ENCODE measurements around the gene LCN10.
"Not testable (repeated sequence)": the region's sequence is repeated elsewhere in the genome, so short reads cannot be mapped to it uniquely, and the experiment has no call there.

LCN10 gene

GRCh38 chr9:136742591-136743391 is at the start of gene LCN10:
Gene LCN10, minus strand, starts transcription at chr9:136742940. Its CDS starts 37 bp downstream, at chr9:136742903.
- DNase-seq (ENCODE audit: low read depth) = no peak

GRCh38 chr9:136791516-136792276 is 49.0 kb upstream of the LCN10 start:
- DNase-seq (ENCODE audit: low read depth) = peak; percentile 58

DNA sequence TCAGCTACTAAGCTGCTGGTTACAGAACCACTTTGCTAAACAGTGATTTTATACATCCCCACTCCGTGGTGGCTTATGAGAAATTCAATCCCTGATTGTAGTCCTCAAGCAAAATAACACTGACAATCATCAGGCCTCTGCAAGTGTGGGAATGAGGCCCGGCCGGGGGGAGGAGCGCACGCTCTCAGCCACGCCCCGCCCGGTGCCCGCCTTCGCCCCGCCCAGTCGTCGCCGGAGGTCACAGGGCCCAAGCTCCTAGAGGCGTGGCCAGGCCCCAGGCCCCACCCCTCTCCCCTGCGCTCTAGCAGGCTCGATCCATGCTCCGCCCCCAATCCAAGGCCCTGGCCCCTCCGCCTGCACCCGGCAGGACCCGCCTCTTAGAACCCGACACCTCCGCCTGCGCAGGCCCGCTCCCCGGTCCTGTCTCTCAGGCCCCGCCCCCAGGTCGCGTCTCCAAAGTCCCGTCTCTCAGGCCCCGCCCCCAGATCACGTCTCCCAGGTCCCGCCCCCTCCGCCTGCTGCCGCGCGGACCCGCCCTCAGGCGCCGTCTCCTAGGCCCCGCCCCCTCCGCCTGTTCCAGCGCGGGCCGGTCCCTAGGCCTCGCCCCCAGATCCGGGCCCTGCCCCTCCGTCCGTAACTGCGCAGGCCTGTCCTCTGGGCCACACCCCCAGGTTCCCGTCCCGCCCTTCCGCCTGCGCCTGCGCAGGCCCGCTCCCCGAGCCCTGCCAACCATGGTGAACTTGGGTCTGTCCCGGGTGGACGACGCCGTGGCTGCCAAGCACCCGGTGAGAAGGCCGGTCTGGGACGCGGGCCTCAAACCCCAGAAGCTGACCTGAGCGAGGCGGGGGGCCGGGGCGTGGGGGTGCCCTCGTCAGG is 48.1 kb upstream of the LCN10 start, which contains the start of gene TMEM141:
Gene TMEM141 (plus strand): TSS at position 705 of the 876 bp plus-strand sequence. CDS start 27 bp downstream, at position 732.
- peak; percentile 99 for DNase-seq (ENCODE audit: low read depth)

GRCh38 chr9:136789523-136789937 is 46.8 kb upstream of the LCN10 start:
- DNase-seq (ENCODE audit: low read depth) = no peak

DNA sequence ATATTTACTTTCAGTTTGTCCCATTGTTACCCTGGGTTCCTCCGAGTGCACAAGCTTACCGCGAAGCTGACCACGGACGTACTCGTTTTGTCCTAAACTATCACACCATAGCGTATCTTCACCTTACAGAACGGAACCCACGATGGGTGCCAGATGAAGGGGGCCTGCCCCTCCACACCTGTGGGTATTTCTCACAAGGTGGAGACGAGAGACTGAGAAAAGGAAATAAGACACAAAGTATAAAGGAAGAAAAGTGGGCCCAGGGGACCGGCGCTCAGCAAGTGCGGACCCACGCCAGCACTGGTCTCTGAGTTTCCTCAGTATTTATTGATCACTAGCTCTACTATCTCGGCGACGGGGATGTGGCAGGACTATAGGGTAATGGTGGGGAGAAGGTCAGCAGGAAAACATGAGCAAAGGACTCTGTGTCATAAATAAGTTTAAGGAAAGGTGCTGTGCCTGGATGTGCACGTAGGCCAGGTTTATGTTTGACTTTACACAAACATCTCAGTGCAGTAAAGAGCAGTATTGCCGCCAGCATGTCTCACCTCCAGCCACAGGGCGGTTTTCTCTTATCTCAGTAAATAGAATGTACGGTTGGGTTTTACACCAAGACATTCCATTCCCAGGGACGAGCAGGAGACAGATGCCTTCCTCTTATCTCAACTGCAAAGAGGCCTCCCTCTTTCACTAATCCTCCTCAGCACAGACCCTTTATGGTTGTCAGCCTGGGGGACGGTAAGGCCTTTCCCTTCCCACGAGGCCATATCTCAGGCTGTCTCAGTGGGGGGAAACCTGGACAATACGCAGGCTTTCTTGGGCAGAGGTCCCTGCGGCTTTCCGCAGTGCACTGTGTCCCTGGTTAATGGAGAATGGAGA is 46.1 kb upstream of the LCN10 start:
- DNase-seq (ENCODE audit: low read depth) = not testable (repeated sequence)

- DNase-seq (ENCODE audit: low read depth) = peak; percentile 44
Measured at GRCh38 chr9:136787690-136788400, 45.1 kb upstream of the LCN10 start.

DNA sequence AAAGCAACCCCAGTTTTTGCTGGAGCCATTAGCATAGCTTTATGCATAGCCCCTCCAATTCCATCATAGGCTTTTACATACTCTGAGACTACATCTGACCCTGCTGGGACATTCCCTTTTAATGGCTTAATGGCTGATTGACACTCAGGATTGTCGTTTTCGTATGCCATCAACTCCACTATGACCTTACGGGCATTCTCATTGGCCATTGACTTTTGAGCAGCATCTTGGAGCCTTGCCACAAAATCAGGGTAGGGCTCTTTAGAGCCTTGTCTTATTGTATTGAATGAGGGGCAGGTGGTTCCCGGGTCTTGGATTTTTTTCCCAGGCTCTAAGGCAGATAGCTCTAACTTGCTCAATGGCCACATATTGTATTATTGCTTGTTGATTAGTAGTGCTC is 44.2 kb upstream of the LCN10 start:
- not testable (repeated sequence) for DNase-seq (ENCODE audit: low read depth)

DNA sequence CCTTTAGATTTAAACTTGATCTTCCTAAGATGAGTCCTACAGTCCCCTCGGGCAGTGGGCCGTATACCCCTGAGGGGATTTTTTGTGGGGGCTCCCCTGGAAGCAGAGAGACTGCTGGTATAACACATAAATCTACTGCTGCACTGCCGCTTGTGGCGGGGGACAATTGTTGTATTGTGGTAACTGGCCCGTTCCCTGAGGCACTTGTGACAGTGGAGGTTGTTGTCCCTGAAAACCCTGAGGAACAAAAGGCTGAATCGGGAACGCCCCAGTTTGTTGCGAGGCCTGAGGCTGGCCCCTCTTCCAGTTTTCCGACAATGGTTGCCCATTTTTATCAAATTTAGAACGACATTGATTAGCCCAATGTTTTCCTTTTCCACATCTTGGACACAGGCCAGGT is 43.7 kb upstream of the LCN10 start:
- no peak for DNase-seq (ENCODE audit: low read depth)

DNA sequence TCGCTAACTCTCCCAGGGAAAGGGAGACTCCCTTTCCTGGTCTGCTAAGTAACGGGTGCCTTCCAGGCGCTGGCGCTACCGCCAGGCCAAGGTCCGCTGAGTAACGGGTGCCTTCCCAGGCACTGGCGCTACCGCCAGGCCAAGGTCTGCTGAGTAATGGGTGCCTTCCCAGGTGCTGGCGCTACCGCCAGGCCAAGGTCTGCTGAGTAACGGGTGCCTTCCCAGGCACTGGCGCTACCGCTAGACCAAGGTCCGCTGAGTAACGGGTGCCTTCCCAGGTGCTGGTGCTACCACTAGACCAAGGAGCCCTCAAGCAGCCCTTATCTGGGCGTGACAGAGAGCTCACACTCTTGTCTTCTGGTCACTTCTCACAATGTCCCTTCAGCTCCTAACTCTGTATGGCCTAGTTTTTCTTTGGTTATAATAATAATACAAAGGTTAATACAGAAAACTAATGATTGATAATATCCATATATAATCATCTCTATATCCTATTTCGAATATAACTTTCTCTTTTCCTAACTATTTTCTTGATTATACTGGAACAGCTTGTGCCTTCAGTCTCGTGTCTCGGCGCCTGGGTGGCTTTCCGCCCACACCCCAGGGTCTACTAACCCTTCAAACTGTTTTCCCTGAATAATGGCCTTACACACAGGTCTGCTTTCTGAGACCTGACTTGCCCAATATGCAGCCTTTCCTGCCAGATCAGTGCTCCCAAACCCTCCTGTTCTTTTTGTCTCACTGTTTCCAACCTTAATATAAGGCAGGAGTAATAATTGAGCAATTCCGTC is 43.0 kb upstream of the LCN10 start:
- not testable (repeated sequence) for DNase-seq (ENCODE audit: low read depth)

- no peak for DNase-seq (ENCODE audit: low read depth)
Measured at GRCh38 chr9:136784997-136785361, 42.2 kb upstream of the LCN10 start.

DNA sequence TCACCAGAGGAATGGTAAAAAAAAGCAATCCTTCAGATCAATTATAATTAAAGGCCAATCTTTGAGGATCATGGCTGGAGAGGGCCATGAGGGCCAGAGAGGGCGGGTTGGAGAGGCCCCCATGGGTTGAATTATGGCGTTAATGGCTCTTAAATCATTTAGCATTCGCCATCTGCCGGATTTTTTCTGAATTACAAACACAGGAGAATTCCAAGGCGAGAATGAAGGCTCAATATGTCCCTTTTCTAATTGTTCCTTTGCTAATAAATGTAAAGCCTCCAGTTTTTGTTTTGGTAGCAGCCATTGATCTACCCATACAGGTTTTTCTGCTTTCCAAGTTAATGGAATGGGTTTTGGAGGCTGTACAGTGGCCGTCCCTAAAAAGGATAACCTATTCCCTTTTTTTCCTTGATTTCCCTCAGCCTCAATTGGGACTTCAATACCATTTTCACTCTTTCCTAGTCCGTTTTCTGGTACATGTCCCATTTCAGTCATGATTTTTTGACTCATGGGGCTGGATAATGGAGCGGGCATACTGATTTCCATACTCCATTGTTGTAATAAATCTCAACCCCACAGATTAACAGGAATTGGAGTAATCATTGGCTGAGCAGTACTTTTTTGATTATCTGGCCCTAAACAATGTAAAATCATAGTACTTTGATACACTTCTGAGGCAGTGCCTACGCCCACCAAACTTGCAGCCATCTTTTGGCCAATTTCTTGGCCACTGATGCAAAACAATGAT is 41.7 kb upstream of the LCN10 start:
- DNase-seq (ENCODE audit: low read depth) = no peak

- no peak for DNase-seq (ENCODE audit: low read depth)
Measured at GRCh38 chr9:136782452-136782851, 39.7 kb upstream of the LCN10 start.

DNA sequence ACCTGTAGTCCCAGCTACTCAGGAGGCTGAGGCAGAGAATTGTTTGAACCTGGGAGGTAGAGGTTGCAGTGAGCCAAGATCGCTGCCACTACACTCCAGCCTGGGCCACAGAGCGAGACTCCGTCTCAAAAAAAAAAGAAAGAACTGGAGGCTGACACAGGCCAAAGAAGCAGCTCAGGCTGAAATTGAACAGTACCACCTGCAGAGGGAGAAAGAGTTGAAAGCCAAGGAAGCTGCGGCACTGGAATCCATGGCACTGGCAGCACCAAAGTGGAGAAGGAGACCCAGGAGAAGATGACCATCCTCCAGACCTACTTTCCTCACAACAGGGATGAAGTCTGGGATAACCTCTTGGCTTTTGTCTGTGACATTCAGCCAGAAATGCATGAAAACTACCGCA is 37.1 kb upstream of the LCN10 start:
- no peak for DNase-seq (ENCODE audit: low read depth)

DNA sequence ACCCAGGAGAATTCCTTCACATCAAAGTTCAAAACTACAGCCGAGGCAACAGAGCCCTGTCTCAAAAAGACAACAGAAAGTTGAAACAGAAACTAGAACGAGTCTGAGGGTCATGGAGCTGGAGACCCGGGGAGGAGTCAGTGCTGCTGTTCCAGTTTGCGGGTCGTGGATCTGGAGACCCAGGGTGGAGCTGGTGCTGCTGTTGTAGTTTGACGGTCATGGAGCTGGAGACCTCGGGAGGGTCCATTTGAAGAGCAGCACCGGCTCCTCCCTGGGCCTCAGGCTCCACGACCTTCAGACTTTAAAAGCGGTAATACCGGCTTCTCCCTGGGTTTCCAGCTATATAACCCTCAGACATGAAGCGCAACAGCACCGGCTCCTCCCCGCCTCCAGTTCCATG is 34.6 kb upstream of the LCN10 start:
- no peak for DNase-seq (ENCODE audit: low read depth)

DNA sequence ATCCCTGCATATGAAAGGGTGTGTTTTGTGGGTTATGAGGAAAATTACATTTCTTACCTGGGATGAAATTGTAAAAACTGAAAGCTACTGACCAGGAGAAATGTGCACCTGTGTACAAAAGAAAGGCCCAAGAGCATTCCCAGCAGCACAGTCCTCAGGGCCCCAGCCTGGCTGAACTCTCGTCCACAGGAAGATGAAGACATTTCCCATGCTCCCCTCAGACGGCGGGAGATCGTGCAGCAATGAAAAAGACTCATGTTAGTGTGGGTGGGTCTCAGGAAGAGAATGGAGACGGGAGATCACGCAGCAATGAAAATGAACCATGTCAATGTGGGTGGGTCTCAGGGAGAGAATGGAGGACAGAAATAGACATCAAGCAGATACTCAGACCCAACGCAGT is 34.2 kb upstream of the LCN10 start:
- no peak for DNase-seq (ENCODE audit: low read depth)

- DNase-seq (ENCODE audit: low read depth) = no peak
Measured at GRCh38 chr9:136775191-136775590, 32.5 kb upstream of the LCN10 start.

DNA sequence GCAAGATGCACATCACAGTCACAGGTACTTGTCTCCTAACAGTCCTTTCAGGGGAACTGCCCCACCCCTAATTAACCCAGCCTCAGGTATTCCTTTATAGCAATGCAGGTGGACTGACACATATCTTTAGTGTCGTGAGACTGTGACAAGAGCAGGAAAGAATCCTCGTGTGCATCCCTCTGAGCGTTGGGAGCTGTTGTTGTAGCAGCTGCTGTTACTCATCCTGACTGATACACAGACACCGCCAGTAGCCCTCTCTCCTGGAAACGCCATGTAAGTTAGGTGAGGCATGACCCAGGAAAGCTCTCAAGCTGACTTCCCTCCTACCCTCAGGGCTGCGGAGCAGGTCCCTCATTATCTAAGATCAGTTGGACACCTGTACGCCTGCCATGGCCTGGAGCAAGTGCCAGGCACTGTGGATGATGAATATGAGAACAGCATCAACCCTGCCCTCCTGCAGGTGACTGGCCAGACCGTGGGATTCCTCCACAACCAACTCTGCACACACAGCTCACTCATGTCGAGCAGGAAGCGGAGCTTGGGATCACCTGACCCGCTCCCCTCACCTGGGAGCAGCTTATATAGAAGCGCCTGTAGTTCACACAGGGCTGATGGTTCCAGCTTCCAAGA is 31.8 kb upstream of the LCN10 start:
- no peak for DNase-seq (ENCODE audit: low read depth)

DNA sequence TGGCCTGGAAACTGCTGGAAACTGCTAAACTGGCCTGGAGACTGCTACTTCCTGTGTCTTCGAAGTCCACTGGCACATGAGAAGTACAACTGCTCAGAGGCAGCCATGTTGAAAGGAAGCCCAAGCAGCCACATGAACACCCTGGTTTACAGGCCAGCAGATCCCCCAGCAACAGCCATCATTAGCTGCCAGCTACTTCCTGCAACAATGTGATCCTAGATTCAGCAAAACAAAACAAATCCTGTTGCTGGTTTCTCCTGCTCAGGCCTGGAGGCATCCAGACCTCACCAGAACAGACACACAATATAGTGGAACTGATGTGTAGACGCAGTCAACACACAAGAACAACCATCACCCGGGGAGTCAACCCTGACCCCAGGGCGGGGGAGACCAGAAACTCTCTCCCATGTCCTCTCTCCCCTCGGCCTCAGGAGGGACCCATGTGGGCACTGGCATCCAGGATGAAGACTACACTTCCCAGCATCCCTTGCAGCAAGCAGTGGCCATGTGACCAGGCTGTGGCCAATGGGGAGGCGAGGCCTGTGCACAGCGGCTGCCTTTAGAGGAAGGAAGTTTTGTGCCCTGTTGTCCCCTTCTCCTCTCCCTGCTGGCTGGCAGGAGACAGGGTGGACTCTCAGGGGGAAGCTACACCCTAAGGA is 30.8 kb upstream of the LCN10 start:
- no peak for DNase-seq (ENCODE audit: low read depth)
